HUES64 (cell line): ENCODE results near the gene FAM200B. TPM values are rescaled to one million over a fixed set of nuclear protein-coding genes. Genes with fewer than 3 reads are reported as not detected.
A peak's percentile ranks its signal among the peaks of the same experiment; 100 is the strongest.

ENCODE experiments used
- H3K27ac ChIP-seq: 2 replicates; pipeline ENCODE4 v1.7.0; 2013; ENCODE audit warnings: low read depth, low read length, inconsistent platforms
- H3K27me3 ChIP-seq: 2 replicates; pipeline ENCODE4 v1.6.1; 2013; ENCODE audit warnings: mild to moderate bottlenecking, low read length; ENCODE audit not compliant: insufficient read depth
- H3K36me3 ChIP-seq: 2 replicates; pipeline ENCODE4 v1.6.1; 2013; ENCODE audit warnings: mild to moderate bottlenecking, low read length; ENCODE audit not compliant: insufficient read depth
- H3K4me1 ChIP-seq: 2 replicates; pipeline ENCODE4 v1.6.1; 2013; ENCODE audit warnings: mild to moderate bottlenecking, low read length, moderate library complexity; ENCODE audit not compliant: insufficient read depth
- H3K4me3 ChIP-seq: 2 replicates; pipeline ENCODE4 v1.5.1; 2013; ENCODE audit warnings: mild to moderate bottlenecking, low read length, moderate library complexity
- H3K9ac ChIP-seq: 2 replicates; pipeline ENCODE4 v1.6.1; 2013; ENCODE audit warnings: mild to moderate bottlenecking, low read depth, low read length
- H3K9me3 ChIP-seq: 2 replicates; pipeline ENCODE4 v1.6.1; 2013; ENCODE audit warnings: low read depth, low read length; ENCODE audit not compliant: insufficient read depth
- WGBS: fragments of 150-250, 120-280 bp; methylation state at CpG from one replicate; pipeline ENCODE4 v1.1.7; 2013; ENCODE audit warnings: missing lambda C conversion rate; 5-methylcytosine and 5-hydroxymethylcytosine counted together
- polyA plus RNA-seq, 2 experiments: library from polyadenylated mRNA; stranded (reverse); fragments of 50-300 nt; gene quantifications; one replicate each; pipeline ENCODE4 v1.2.3, GENCODE V29; 2013

FAM200B gene
- polyA plus RNA-seq (2013, experiment 1 of 2): 26.5 TPM
- polyA plus RNA-seq (2013, experiment 2 of 2): 27.7 TPM

- H3K27ac ChIP-seq: peak within 1 kb of the TSS; percentile 98
- peak within 1 kb of the TSS; percentile 87 for H3K4me3 ChIP-seq
- H3K27me3 ChIP-seq: no peaks in the 10 kb centered on the region
- H3K36me3 ChIP-seq: peaks cover 23% of the 10 kb centered on the region
- H3K4me1 ChIP-seq: peaks cover 51% of the 10 kb centered on the region
- H3K9me3 ChIP-seq: no peaks in the 10 kb centered on the region
- WGBS: under 1% methylated on average over 56 of the region's 56 CpGs
- peak within 1 kb of the TSS; percentile 96 for H3K9ac ChIP-seq
These were observed at the start of gene FAM200B for GRCh38 chr4:15681372-15682241. Gene FAM200B, plus strand, starts transcription at chr4:15681827. Its CDS starts 5,151 bp downstream, at chr4:15686978.

- 93% methylated on average over 1 of the region's 1 CpG for WGBS
- H3K9ac ChIP-seq: no peak overlapping the region
- H3K4me1 ChIP-seq: no peaks in the 10 kb centered on the region
- no peaks in the 10 kb centered on the region for H3K27me3 ChIP-seq
- no peak overlapping the region for H3K27ac ChIP-seq
- H3K9me3 ChIP-seq: no peaks in the 10 kb centered on the region
- H3K36me3 ChIP-seq: peaks cover 83% of the 10 kb centered on the region
- H3K4me3 ChIP-seq: no peak overlapping the region
These were observed 44.8 kb upstream of the FAM200B start for GRCh38 chr4:15636818-15637217.

- Histone ChIP-seq H3K27me3 (no peaks in the 10 kb centered on the region), H3K4me3 (no peak overlapping the region), H3K9me3 (no peaks in the 10 kb centered on the region), H3K9ac (no peak overlapping the region), H3K27ac (no peak overlapping the region), H3K36me3 (peaks cover 77% of the 10 kb centered on the region), H3K4me1 (no peaks in the 10 kb centered on the region)
- WGBS: 95% methylated on average over 6 of the region's 6 CpGs
These were observed 43.2 kb upstream of the FAM200B start for GRCh38 chr4:15638418-15638817.

- Histone ChIP-seq H3K27ac (no peak overlapping the region), H3K4me3 (no peak overlapping the region), H3K9me3 (no peaks in the 10 kb centered on the region), H3K27me3 (no peaks in the 10 kb centered on the region), H3K4me1 (peaks cover 28% of the 10 kb centered on the region), H3K9ac (no peak overlapping the region), H3K36me3 (no peaks in the 10 kb centered on the region)
- 91% methylated on average over 1 of the region's 2 CpGs for WGBS
These were observed 33.0 kb upstream of the FAM200B start for GRCh38 chr4:15648600-15648999.

- Histone ChIP-seq H3K9ac (no peak overlapping the region), H3K27me3 (no peaks in the 10 kb centered on the region), H3K4me3 (0 out of 2 replicates have a peak overlapping the region, but pooled peaks have one; percentile 1), H3K4me1 (peaks cover 34% of the 10 kb centered on the region), H3K9me3 (no peaks in the 10 kb centered on the region), H3K27ac (no peak overlapping the region), H3K36me3 (no peaks in the 10 kb centered on the region)
- WGBS: 75% methylated on average over 4 of the region's 5 CpGs
These were observed 31.6 kb upstream of the FAM200B start for GRCh38 chr4:15649914-15650545.

- no peaks in the 10 kb centered on the region for H3K27me3 ChIP-seq
- H3K36me3 ChIP-seq: no peaks in the 10 kb centered on the region
- WGBS: 81% methylated on average over 2 of the region's 2 CpGs
- H3K4me3 ChIP-seq: no peak overlapping the region
- H3K9me3 ChIP-seq: no peaks in the 10 kb centered on the region
- peaks cover 42% of the 10 kb centered on the region for H3K4me1 ChIP-seq
- H3K9ac ChIP-seq: no peak overlapping the region
- no peak overlapping the region for H3K27ac ChIP-seq
These were observed 30.0 kb upstream of the FAM200B start for GRCh38 chr4:15651676-15652075.

- Histone ChIP-seq H3K4me1 (peaks cover 43% of the 10 kb centered on the region), H3K36me3 (no peaks in the 10 kb centered on the region), H3K4me3 (no peak overlapping the region), H3K9me3 (no peaks in the 10 kb centered on the region), H3K27ac (no peak overlapping the region), H3K27me3 (no peaks in the 10 kb centered on the region), H3K9ac (no peak overlapping the region)
- WGBS: 100% methylated on average over 1 of the region's 1 CpG
These were observed 29.4 kb upstream of the FAM200B start for GRCh38 chr4:15652191-15652590.

- Histone ChIP-seq H3K9ac (no peak overlapping the region), H3K4me3 (no peak overlapping the region; the same call in 1 of the 2 replicates), H3K27ac (no peak overlapping the region)
These were observed 28.8 kb upstream of the FAM200B start for GRCh38 chr4:15652841-15653240.

GRCh38 chr4:15653420-15653819 lies 28.2 kb upstream of the FAM200B start:
- no peaks in the 10 kb centered on the region for H3K27me3 ChIP-seq
- peaks cover 2% of the 10 kb centered on the region; the same call in 1 of the 2 replicates for H3K36me3 ChIP-seq
- peak overlapping the region; percentile 99; the same call in 1 of the 2 replicates for H3K9ac ChIP-seq
- peak overlapping the region; percentile 76 for H3K4me3 ChIP-seq
- peaks cover 43% of the 10 kb centered on the region for H3K4me1 ChIP-seq
- WGBS: 83% methylated on average over 3 of the region's 4 CpGs
- peak overlapping the region; percentile 26; the same call in 1 of the 2 replicates for H3K27ac ChIP-seq
- H3K9me3 ChIP-seq: no peaks in the 10 kb centered on the region

More at GRCh38 chr4:15652841-15653240, 28.8 kb upstream of the FAM200B start:
- no peaks in the 10 kb centered on the region for H3K27me3 ChIP-seq
- WGBS: 92% methylated on average over 3 of the region's 4 CpGs
- H3K36me3 ChIP-seq: no peaks in the 10 kb centered on the region; the same call in 1 of the 2 replicates
- peaks cover 43% of the 10 kb centered on the region for H3K4me1 ChIP-seq
- no peaks in the 10 kb centered on the region for H3K9me3 ChIP-seq

GRCh38 chr4:15653864-15654592 lies 27.6 kb upstream of the FAM200B start:
- 3% methylated on average over 7 of the region's 7 CpGs for WGBS
- Histone ChIP-seq H3K27me3 (no peaks in the 10 kb centered on the region), H3K9ac (peak overlapping the region; percentile 99), H3K4me3 (peak overlapping the region; percentile 76), H3K36me3 (peaks cover 8% of the 10 kb centered on the region; the same call in 1 of the 2 replicates), H3K4me1 (peaks cover 43% of the 10 kb centered on the region), H3K27ac (peak overlapping the region; percentile 90), H3K9me3 (no peaks in the 10 kb centered on the region)
